IMR-90 (cell line): ENCODE measurements around the gene PPIL6. TPM values are rescaled to one million over a fixed set of nuclear protein-coding genes. Genes with fewer than 3 reads are reported as not detected.

Experiments used
- ATAC-seq: fragments of 200-7000 bp; cut with Tn5 transposase; 2 replicates; pipeline ENCODE4 v1.9.1; 2020; ENCODE audit warnings: low read depth, mild to moderate bottlenecking, moderate library complexity
- BruUV-seq: library from RNA; stranded (reverse); fragments of 400-500 nt; replicated peaks from 2 replicates; lab custom pipeline; 2021; lab: Mats Ljungman, UMichigan
- CTCF ChIA-PET: fragments of 300-600 bp; formaldehyde crosslinking; extraction: SDS; loops from one replicate; lab custom pipeline; 2021; ENCODE audit warnings: antibody characterized with exemption; lab: Yijun Ruan, JAX
- POLR2A ChIA-PET: fragments of 300-600 bp; sonication (Branson Sonifier 250); formaldehyde crosslinking; loops from one replicate; lab custom pipeline; 2022; ENCODE audit warnings: antibody characterized with exemption; ENCODE audit not compliant: unreplicated experiment; lab: Charles Lee
- DNase-seq: peaks from one replicate; pipeline ENCODE4 v3.0.0; 2013
- H2AFZ ChIP-seq: replicated peaks from 2 replicates; pipeline ENCODE3; 2013; ENCODE audit warnings: low read length, mild to moderate bottlenecking; ENCODE audit not compliant: poor library complexity
- H2AK5ac ChIP-seq: 2 replicates; pipeline ENCODE4 v1.6.1; 2013; ENCODE audit warnings: low read depth, low read length, inconsistent platforms
- H2AK9ac ChIP-seq: replicated peaks from 2 replicates; pipeline ENCODE3; 2013; ENCODE audit warnings: mild to moderate bottlenecking, low read depth, low read length, moderate library complexity; ENCODE audit not compliant: poor library complexity
- H2BK120ac ChIP-seq: 2 replicates; pipeline ENCODE4 v1.6.1; 2013; ENCODE audit warnings: low read depth, low read length, inconsistent platforms
- H2BK15ac ChIP-seq: 3 replicates; pipeline ENCODE4 v1.6.1; 2013; ENCODE audit warnings: low read depth, low read length, inconsistent platforms
- H2BK20ac ChIP-seq: 2 replicates; pipeline ENCODE4 v1.6.1; 2013; ENCODE audit warnings: low read depth, mild to moderate bottlenecking, inconsistent platforms, low read length, moderate library complexity
- H2BK5ac ChIP-seq: 2 replicates; pipeline ENCODE4 v1.6.1; 2013; ENCODE audit warnings: mild to moderate bottlenecking, low read depth, low read length, inconsistent platforms; ENCODE audit not compliant: poor library complexity, severe bottlenecking
- H3K14ac ChIP-seq: replicated peaks from 2 replicates; pipeline ENCODE4 v1.6.1; 2013; ENCODE audit warnings: low read depth, low read length, inconsistent platforms
- H3K18ac ChIP-seq: 2 replicates; pipeline ENCODE4 v1.6.1; 2013; ENCODE audit warnings: low read depth, low read length, control low read depth
- H3K23ac ChIP-seq: 2 replicates; pipeline ENCODE4 v1.6.1; 2013; ENCODE audit warnings: low read depth, low read length, inconsistent platforms
- H3K27ac ChIP-seq: 2 replicates; pipeline ENCODE4 v1.5.1; 2013; ENCODE audit warnings: mild to moderate bottlenecking, control low read depth, low read length; ENCODE audit not compliant: insufficient read depth
- H3K27me3 ChIP-seq: 2 replicates; pipeline ENCODE4 v1.6.1; 2013; ENCODE audit warnings: low read length; ENCODE audit not compliant: control insufficient read depth, insufficient read depth
- H3K36me3 ChIP-seq: 2 replicates; pipeline ENCODE4 v1.6.1; 2013; ENCODE audit warnings: low read length, mixed read lengths; ENCODE audit not compliant: control insufficient read depth, insufficient read depth
- H3K4ac ChIP-seq: 2 replicates; pipeline ENCODE4 v1.6.1; 2013; ENCODE audit warnings: low read depth, low read length, inconsistent platforms
- H3K4me1 ChIP-seq: 2 replicates; pipeline ENCODE4 v1.6.1; 2013; ENCODE audit warnings: low read length, mixed read lengths; ENCODE audit not compliant: control insufficient read depth, insufficient read depth
- H3K4me2 ChIP-seq: 2 replicates; pipeline ENCODE4 v1.6.1; 2013; ENCODE audit warnings: low read depth, mild to moderate bottlenecking, control low read depth, low read length, moderate library complexity
- H3K4me3 ChIP-seq: 2 replicates; pipeline ENCODE4 v1.5.1; 2013; ENCODE audit warnings: low read depth, mild to moderate bottlenecking, control low read depth, low read length, moderate library complexity; ENCODE audit not compliant: insufficient read depth
- H3K56ac ChIP-seq: 2 replicates; pipeline ENCODE4 v1.6.1; 2013; ENCODE audit warnings: low read length, inconsistent platforms; ENCODE audit not compliant: insufficient read depth; ENCODE audit errors: extremely low read depth
- H3K79me1 ChIP-seq, 2 experiments: 2 replicates each; pipeline ENCODE4 v1.6.1; 2013; ENCODE audit warnings: low read length in 2 of 2, inconsistent platforms in 1 of 2, low read depth in 1 of 2
- H3K9ac ChIP-seq: 2 replicates; pipeline ENCODE4 v1.6.1; 2013; ENCODE audit warnings: low read depth, low read length, control low read depth
- H3K9me1 ChIP-seq: 2 replicates; pipeline ENCODE4 v1.6.1; 2013; ENCODE audit warnings: low read length, inconsistent platforms; ENCODE audit not compliant: insufficient read depth
- H3K9me3 ChIP-seq: 2 replicates; pipeline ENCODE4 v1.6.1; 2013; ENCODE audit warnings: low read length; ENCODE audit not compliant: control insufficient read depth, insufficient read depth
- H4K20me1 ChIP-seq: 2 replicates; pipeline ENCODE4 v1.6.1; 2013; ENCODE audit warnings: low read length, inconsistent platforms; ENCODE audit not compliant: insufficient read depth
- H4K5ac ChIP-seq: 2 replicates; pipeline ENCODE4 v1.6.1; 2013; ENCODE audit warnings: mild to moderate bottlenecking, low read depth, low read length, control low read depth
- H4K8ac ChIP-seq, 2 experiments: 2 replicates each; pipeline ENCODE4 v1.6.1; 2013; ENCODE audit warnings: low read depth in 2 of 2, low read length in 2 of 2, control low read depth in 1 of 2, inconsistent platforms in 1 of 2
- H4K91ac ChIP-seq: 2 replicates; pipeline ENCODE4 v1.6.1; 2013; ENCODE audit warnings: low read depth, low read length, inconsistent platforms; ENCODE audit not compliant: insufficient read depth
- CEBPB ChIP-seq: IDR thresholded peaks from 2 replicates; pipeline ENCODE4 v1.6.1; 2012; ENCODE audit warnings: low read depth, low read length, improper control_type of control experiment
- CTCF ChIP-seq: conservative IDR thresholded peaks from 2 replicates; pipeline ENCODE4 v1.5.1; 2012; ENCODE audit warnings: mild to moderate bottlenecking, low read depth, low read length, improper control_type of control experiment
- FOS ChIP-seq: fragments of 150-350 bp; IDR thresholded peaks from 2 replicates; pipeline ENCODE4 v1.6.1; 2016; ENCODE audit warnings: low read depth, low read length
- MXI1 ChIP-seq: IDR thresholded peaks from 2 replicates; pipeline ENCODE4 v1.6.1; 2012; ENCODE audit warnings: low read depth, mild to moderate bottlenecking, low read length, moderate library complexity, borderline replicate concordance
- SMC3 ChIP-seq: fragments of 150-350 bp; IDR thresholded peaks from 2 replicates; pipeline ENCODE4 v1.6.1; 2016; ENCODE audit warnings: low read depth, mild to moderate bottlenecking, antibody characterized with exemption, low read length, moderate library complexity
- WGBS, 2 experiments: methylation state at CpG; one replicate each; pipeline versions ENCODE4 v1.1.5 to v1.1.7; 2013; ENCODE audit warnings: missing lambda C conversion rate in 2 of 2; ENCODE audit not compliant: insufficient read length in 1 of 2; ENCODE audit errors: extremely low coverage in 2 of 2; 5-methylcytosine and 5-hydroxymethylcytosine counted together
- dilution Hi-C: fragments of 300-500 bp; cut with HindIII; formaldehyde crosslinking; loops from one replicate; pipeline ENCODE4 v1.14.3; 2018; ENCODE audit warnings: low sequenced_read_pairs; ENCODE audit not compliant: unreplicated experiment
- in situ Hi-C: fragments of 300-500 bp; cut with MboI; formaldehyde crosslinking; loops from 3 replicates; pipeline ENCODE4 v1.14.3; 2019; ENCODE audit warnings: low sequenced_read_pairs, inconsistent platforms, mixed read lengths
- intact Hi-C: fragments of 100-400 bp; cut with micrococcal nuclease; formaldehyde crosslinking; loops from 2 replicates; pipeline ENCODE4 v1.10.0; 2022
- polyA plus RNA-seq, 3 experiments: library from polyadenylated mRNA; depleted of rRNA; stranded (reverse); fragments of >200 nt; gene quantifications; 2 replicates each; pipeline ENCODE4 v1.2.3, GENCODE V29; 2012; ENCODE audit warnings: low replicate concordance in 1 of 3
- total RNA-seq: library from RNA; depleted of rRNA; stranded (reverse); fragments of >200 nt; gene quantifications from 2 replicates; pipeline ENCODE4 v1.2.3, GENCODE V29; 2012
- TF ChIP-seq, protein P1 (sequence below): fragments of 150-350 bp; IDR thresholded peaks from 2 replicates; pipeline ENCODE4 v1.6.1; 2017; ENCODE audit warnings: mild to moderate bottlenecking, antibody characterized with exemption, low read length, low read depth
- TF ChIP-seq, protein P2 (sequence below): fragments of 150-350 bp; IDR thresholded peaks from 2 replicates; pipeline ENCODE4 v1.6.1; 2016; ENCODE audit warnings: low read depth, mild to moderate bottlenecking, low read length, moderate library complexity, borderline replicate concordance

PPIL6 gene
- total and polyA plus RNA-seq, 2 of the 4 experiments (the other 2 are of a cell fraction): 0.15 to 0.18 TPM

DNA sequence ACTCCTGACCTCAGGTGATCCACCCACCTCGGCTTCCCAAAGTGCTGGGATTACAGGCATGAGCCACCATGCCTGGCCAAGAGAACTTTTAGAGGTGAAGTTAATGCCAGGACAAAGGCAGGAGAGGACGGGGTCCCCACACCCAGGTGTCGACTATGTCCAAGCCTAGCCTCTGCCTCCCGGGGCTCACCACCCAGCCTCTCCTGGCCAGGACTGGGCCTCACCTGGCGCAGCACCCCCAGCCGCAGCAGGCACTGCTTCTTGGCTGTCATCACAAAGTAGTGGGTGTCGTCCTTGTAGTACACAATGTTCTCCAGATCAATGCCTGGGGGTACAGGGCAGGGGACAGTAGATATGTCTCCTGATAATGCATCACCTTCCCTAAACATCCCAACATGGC is 10.9 kb upstream of the PPIL6 start:
- WGBS, 2 experiments: 100% methylated on average over 1 of the region's 7 CpGs; no CpG with 5 or more reads in 1 of the 2 experiments
- CTCF ChIA-PET: no interaction called here
- H2AFZ ChIP-seq: no peak overlapping the region
- H3K4me2 ChIP-seq: no peak overlapping the region
- no peak overlapping the region for H3K56ac ChIP-seq
- no peak overlapping the region for H4K91ac ChIP-seq
- dilution Hi-C loops (no loop called here), in situ Hi-C loops (no loop called here), intact Hi-C loops (no loop called here)
- H3K9me3 ChIP-seq: no peaks in the 10 kb centered on the region
- H3K4me3 ChIP-seq: no peak overlapping the region
- H3K9ac ChIP-seq: no peak overlapping the region
- no peak overlapping the region for H3K23ac ChIP-seq
- no peak overlapping the region for H4K8ac ChIP-seq
- H3K9me1 ChIP-seq: peaks cover 19% of the 10 kb centered on the region
- H3K18ac ChIP-seq: no peak overlapping the region
- no peaks in the 10 kb centered on the region for H3K27me3 ChIP-seq
- H2BK15ac ChIP-seq: no peak overlapping the region
- H2AK5ac ChIP-seq: no peak overlapping the region
- no peak overlapping the region for H2BK20ac ChIP-seq
- no peak overlapping the region for H2BK5ac ChIP-seq
- peaks cover 47% of the 10 kb centered on the region for H3K36me3 ChIP-seq
- H3K4ac ChIP-seq: no peak overlapping the region
- TF ChIP-seq FOS: no peak
- TF ChIP-seq, protein P1, sequence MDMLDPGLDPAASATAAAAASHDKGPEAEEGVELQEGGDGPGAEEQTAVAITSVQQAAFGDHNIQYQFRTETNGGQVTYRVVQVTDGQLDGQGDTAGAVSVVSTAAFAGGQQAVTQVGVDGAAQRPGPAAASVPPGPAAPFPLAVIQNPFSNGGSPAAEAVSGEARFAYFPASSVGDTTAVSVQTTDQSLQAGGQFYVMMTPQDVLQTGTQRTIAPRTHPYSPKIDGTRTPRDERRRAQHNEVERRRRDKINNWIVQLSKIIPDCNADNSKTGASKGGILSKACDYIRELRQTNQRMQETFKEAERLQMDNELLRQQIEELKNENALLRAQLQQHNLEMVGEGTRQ: no peak
- no peak for TF ChIP-seq CTCF
- TF ChIP-seq MXI1: no peak
- TF ChIP-seq, protein P2, sequence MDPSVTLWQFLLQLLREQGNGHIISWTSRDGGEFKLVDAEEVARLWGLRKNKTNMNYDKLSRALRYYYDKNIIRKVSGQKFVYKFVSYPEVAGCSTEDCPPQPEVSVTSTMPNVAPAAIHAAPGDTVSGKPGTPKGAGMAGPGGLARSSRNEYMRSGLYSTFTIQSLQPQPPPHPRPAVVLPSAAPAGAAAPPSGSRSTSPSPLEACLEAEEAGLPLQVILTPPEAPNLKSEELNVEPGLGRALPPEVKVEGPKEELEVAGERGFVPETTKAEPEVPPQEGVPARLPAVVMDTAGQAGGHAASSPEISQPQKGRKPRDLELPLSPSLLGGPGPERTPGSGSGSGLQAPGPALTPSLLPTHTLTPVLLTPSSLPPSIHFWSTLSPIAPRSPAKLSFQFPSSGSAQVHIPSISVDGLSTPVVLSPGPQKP: no peak
- no peak for TF ChIP-seq SMC3
- no peak for TF ChIP-seq CEBPB
- no peak overlapping the region for H3K14ac ChIP-seq
- POLR2A ChIA-PET: no interaction called here
- DNase-seq (no peak), ATAC-seq (no peak)
- H3K27ac ChIP-seq: no peak overlapping the region
- no peak overlapping the region for H2BK120ac ChIP-seq
- no peak overlapping the region for H4K5ac ChIP-seq
- BruUV-seq: no TSS peak
- H3K4me1 ChIP-seq: peaks cover 4% of the 10 kb centered on the region; the same call in 1 of the 2 replicates
- H4K20me1 ChIP-seq: peaks cover 7% of the 10 kb centered on the region; the same call in 1 of the 2 replicates
- no peak overlapping the region for H2AK9ac ChIP-seq
- peaks cover 18 to 54% of the 10 kb centered on the region in 2 experiments for H3K79me1 ChIP-seq
